Measurements from ENCODE around the gene AGBL1. TPM values are rescaled to one million over a fixed set of nuclear protein-coding genes. Genes with fewer than 3 reads are reported as not detected.

The AGBL1 gene
- polyA plus RNA-seq, 1 donor (not counting 4 experiments of a cell fraction or from before 2014, with no cell fraction given): not detected

- no peaks in the 10 kb centered on the region for H3K4me1 ChIP-seq (ENCODE audit: control insufficient read depth, extremely low read depth, insufficient read depth, low read length)
- dilution Hi-C loops (cut with MboI; ENCODE audit: extremely low pct_ligation_motif_present, low sequenced_read_pairs): no loop called here
- no peak for FAIRE-seq
Observed at GRCh38 chr15:86961669-86962068, 882.0 kb downstream of the AGBL1 start.

GRCh38 chr15:86964271-86964670 lies 884.6 kb downstream of the AGBL1 start:
- H4K20me1 ChIP-seq (ENCODE audit: control insufficient read depth, extremely low read depth, insufficient read depth, low read length): no peaks in the 10 kb centered on the region
- no peaks in the 10 kb centered on the region for H3K9me3 ChIP-seq (ENCODE audit: control insufficient read depth, low read depth, low read length)
- no peak overlapping the region for H3K27ac ChIP-seq (ENCODE audit: control insufficient read depth, insufficient read depth, low read length)
- H3K4me2 ChIP-seq (ENCODE audit: control insufficient read depth, extremely low read depth, insufficient read depth, low read depth, low read length): no peak overlapping the region
- no peaks in the 10 kb centered on the region for H3K36me3 ChIP-seq (ENCODE audit: control insufficient read depth in 2 of 2, extremely low read depth in 1 of 2, insufficient read depth in 2 of 2, low read length in 2 of 2)
- H3K9ac ChIP-seq (ENCODE audit: control insufficient read depth, extremely low read depth, insufficient read depth, low read length): no peak overlapping the region
- dilution Hi-C loops (cut with MboI; ENCODE audit: extremely low pct_ligation_motif_present, low sequenced_read_pairs): no loop called here
- no peaks in the 10 kb centered on the region for H3K79me2 ChIP-seq (ENCODE audit: control insufficient read depth, insufficient read depth, low read length)
- no peaks in the 10 kb centered on the region for H3K27me3 ChIP-seq (ENCODE audit: control insufficient read depth, extremely low read depth, insufficient read depth, low read length)
- no peak overlapping the region for H2AFZ ChIP-seq (ENCODE audit: control insufficient read depth, low read length)
- no peaks in the 10 kb centered on the region for H3K4me1 ChIP-seq (ENCODE audit: control insufficient read depth, extremely low read depth, insufficient read depth, low read length)
- no peak for DNase-seq (ENCODE audit: low read depth, low spot score)
- no peak for FAIRE-seq
- no peak overlapping the region for H3K4me3 ChIP-seq (ENCODE audit: control insufficient read depth in 2 of 3, extremely low read depth in 1 of 3, insufficient read depth in 2 of 3, low read depth in 1 of 3, low read length in 3 of 3)
- TF ChIP-seq CTCF (optimal IDR thresholded peaks at IDR 0.05 in 1 of 3, IDR thresholded peaks at IDR 0.05 in 1 of 3, conservative IDR thresholded peaks at IDR 0.05 in 1 of 3; ENCODE audit: extremely low read depth in 1 of 3, insufficient read depth in 2 of 3, low read length in 3 of 3) (no peak), EZH2 (IDR thresholded peaks at IDR 0.05; ENCODE audit: low read length) (no peak)
- no peaks in the 10 kb centered on the region for H3K9me1 ChIP-seq (ENCODE audit: control insufficient read depth, extremely low read depth, insufficient read depth, low read length)

More at GRCh38 chr15:86961669-86962068, 882.0 kb downstream of the AGBL1 start:
- no peak overlapping the region for H2AFZ ChIP-seq (ENCODE audit: control insufficient read depth, low read length)
- DNase-seq (ENCODE audit: low read depth, low spot score): no peak
- no peaks in the 10 kb centered on the region for H3K79me2 ChIP-seq (ENCODE audit: control insufficient read depth, insufficient read depth, low read length)
- no peaks in the 10 kb centered on the region for H4K20me1 ChIP-seq (ENCODE audit: control insufficient read depth, extremely low read depth, insufficient read depth, low read length)
- H3K27ac ChIP-seq (ENCODE audit: control insufficient read depth, insufficient read depth, low read length): no peak overlapping the region
- H3K27me3 ChIP-seq (ENCODE audit: control insufficient read depth, extremely low read depth, insufficient read depth, low read length): no peaks in the 10 kb centered on the region
- no peaks in the 10 kb centered on the region for H3K36me3 ChIP-seq (ENCODE audit: control insufficient read depth in 2 of 2, extremely low read depth in 1 of 2, insufficient read depth in 2 of 2, low read length in 2 of 2)
- TF ChIP-seq CTCF (optimal IDR thresholded peaks at IDR 0.05 in 1 of 3, IDR thresholded peaks at IDR 0.05 in 1 of 3, conservative IDR thresholded peaks at IDR 0.05 in 1 of 3; ENCODE audit: extremely low read depth in 1 of 3, insufficient read depth in 2 of 3, low read length in 3 of 3) (no peak), EZH2 (IDR thresholded peaks at IDR 0.05; ENCODE audit: low read length) (no peak)
- no peaks in the 10 kb centered on the region for H3K9me3 ChIP-seq (ENCODE audit: control insufficient read depth, low read depth, low read length)
- no peak overlapping the region for H3K4me2 ChIP-seq (ENCODE audit: control insufficient read depth, extremely low read depth, insufficient read depth, low read depth, low read length)
- H3K9me1 ChIP-seq (ENCODE audit: control insufficient read depth, extremely low read depth, insufficient read depth, low read length): no peaks in the 10 kb centered on the region
- no peak overlapping the region for H3K9ac ChIP-seq (ENCODE audit: control insufficient read depth, extremely low read depth, insufficient read depth, low read length)
- H3K4me3 ChIP-seq (ENCODE audit: control insufficient read depth in 2 of 3, extremely low read depth in 1 of 3, insufficient read depth in 2 of 3, low read depth in 1 of 3, low read length in 3 of 3): no peak overlapping the region
